ENCODE measurements around the gene SLFN12. TPM values are rescaled to one million over a fixed set of nuclear protein-coding genes. Genes with fewer than 3 reads are reported as not detected.

The SLFN12 gene
- total RNA-seq, 1 donor = 19.9 TPM

- peaks cover 3% of the 10 kb centered on the region for H3K79me2 ChIP-seq (ENCODE audit: insufficient read depth, low read length)
- H4K20me1 ChIP-seq (ENCODE audit: insufficient read depth, low read length) = no peaks in the 10 kb centered on the region
- no peak overlapping the region for H3K27ac ChIP-seq (ENCODE audit: low read depth, low read length)
- H3K4me3 ChIP-seq (ENCODE audit: insufficient read depth, low read length) = no peak overlapping the region
- no peak overlapping the region for H3K4me2 ChIP-seq (ENCODE audit: insufficient read depth, low read length)
- no peak overlapping the region for H2AFZ ChIP-seq (ENCODE audit: low read length)
- TF ChIP-seq CTCF (IDR thresholded peaks at IDR 0.05; ENCODE audit: extremely low read depth, low read depth, low read length) = no peak
- no peak for DNase-seq (ENCODE audit: insufficient read length, low spot score, missing footprints)
- H3K27me3 ChIP-seq (ENCODE audit: insufficient read depth, low read length) = peaks cover 3% of the 10 kb centered on the region
- H3K9me3 ChIP-seq (ENCODE audit: low read depth, low read length) = no peaks in the 10 kb centered on the region
- no peaks in the 10 kb centered on the region for H3K4me1 ChIP-seq (ENCODE audit: insufficient read depth, low read length)
- H3K36me3 ChIP-seq (ENCODE audit: insufficient read depth, low read length) = no peaks in the 10 kb centered on the region
Observed at GRCh38 chr17:35377068-35377467, 55.2 kb downstream of the SLFN12 start.

- peak overlapping the region; percentile 0 for H3K27ac ChIP-seq (ENCODE audit: low read depth, low read length)
- DNase-seq (ENCODE audit: insufficient read length, low spot score, missing footprints) = no peak
Observed at GRCh38 chr17:35376245-35376644, 56.1 kb downstream of the SLFN12 start.

GRCh38 chr17:35374766-35375344 lies 57.4 kb downstream of the SLFN12 start:
- peaks cover 3% of the 10 kb centered on the region for H3K27me3 ChIP-seq (ENCODE audit: insufficient read depth, low read length)
- no peak for DNase-seq (ENCODE audit: insufficient read length, low spot score, missing footprints)
- TF ChIP-seq CTCF (IDR thresholded peaks at IDR 0.05; ENCODE audit: extremely low read depth, low read depth, low read length) = no peak
- no peaks in the 10 kb centered on the region for H4K20me1 ChIP-seq (ENCODE audit: insufficient read depth, low read length)
- peak overlapping the region; percentile 84 for H3K4me3 ChIP-seq (ENCODE audit: insufficient read depth, low read length)
- no peaks in the 10 kb centered on the region for H3K36me3 ChIP-seq (ENCODE audit: insufficient read depth, low read length)
- H3K4me1 ChIP-seq (ENCODE audit: insufficient read depth, low read length) = no peaks in the 10 kb centered on the region
- H3K27ac ChIP-seq (ENCODE audit: low read depth, low read length) = peak overlapping the region; percentile 98
- H2AFZ ChIP-seq (ENCODE audit: low read length) = peak overlapping the region; percentile 93
- H3K4me2 ChIP-seq (ENCODE audit: insufficient read depth, low read length) = peak overlapping the region; percentile 87
- H3K79me2 ChIP-seq (ENCODE audit: insufficient read depth, low read length) = peaks cover 20% of the 10 kb centered on the region
- no peaks in the 10 kb centered on the region for H3K9me3 ChIP-seq (ENCODE audit: low read depth, low read length)

More at GRCh38 chr17:35376245-35376644, 56.1 kb downstream of the SLFN12 start:
- Histone ChIP-seq H3K4me2 (ENCODE audit: insufficient read depth, low read length) (peak overlapping the region; percentile 2), H3K4me1 (ENCODE audit: insufficient read depth, low read length) (no peaks in the 10 kb centered on the region), H2AFZ (ENCODE audit: low read length) (no peak overlapping the region), H3K9me3 (ENCODE audit: low read depth, low read length) (no peaks in the 10 kb centered on the region), H3K4me3 (ENCODE audit: insufficient read depth, low read length) (no peak overlapping the region), H3K79me2 (ENCODE audit: insufficient read depth, low read length) (peaks cover 11% of the 10 kb centered on the region), H3K27me3 (ENCODE audit: insufficient read depth, low read length) (peaks cover 3% of the 10 kb centered on the region), H3K36me3 (ENCODE audit: insufficient read depth, low read length) (no peaks in the 10 kb centered on the region), H4K20me1 (ENCODE audit: insufficient read depth, low read length) (no peaks in the 10 kb centered on the region)
- no peak for TF ChIP-seq CTCF (IDR thresholded peaks at IDR 0.05; ENCODE audit: extremely low read depth, low read depth, low read length)

GRCh38 chr17:35373984-35374765 lies 58.1 kb downstream of the SLFN12 start:
- Histone ChIP-seq H3K27me3 (ENCODE audit: insufficient read depth, low read length) (peaks cover 3% of the 10 kb centered on the region), H3K4me1 (ENCODE audit: insufficient read depth, low read length) (no peaks in the 10 kb centered on the region), H3K36me3 (ENCODE audit: insufficient read depth, low read length) (peaks cover 2% of the 10 kb centered on the region), H3K4me3 (ENCODE audit: insufficient read depth, low read length) (peak overlapping the region; percentile 84), H2AFZ (ENCODE audit: low read length) (peak overlapping the region; percentile 93), H4K20me1 (ENCODE audit: insufficient read depth, low read length) (no peaks in the 10 kb centered on the region), H3K27ac (ENCODE audit: low read depth, low read length) (peak overlapping the region; percentile 98), H3K4me2 (ENCODE audit: insufficient read depth, low read length) (peak overlapping the region; percentile 87), H3K79me2 (ENCODE audit: insufficient read depth, low read length) (peaks cover 21% of the 10 kb centered on the region), H3K9me3 (ENCODE audit: low read depth, low read length) (no peaks in the 10 kb centered on the region)
- DNase-seq (ENCODE audit: insufficient read length, low spot score, missing footprints) = peak; percentile 82
- TF ChIP-seq CTCF (IDR thresholded peaks at IDR 0.05; ENCODE audit: extremely low read depth, low read depth, low read length) = no peak
